Diencephalon (tissue), 1 donor: ENCODE measurements around the gene USB1. TPM values are rescaled to one million over a fixed set of nuclear protein-coding genes. Genes with fewer than 3 reads are reported as not detected.

Source experiments
- total RNA-seq: library from RNA; depleted of rRNA; stranded (reverse); fragments of >200 nt; gene quantifications from one replicate; pipeline ENCODE4 v1.2.3, GENCODE V29; 2014

The USB1 gene, protein sequence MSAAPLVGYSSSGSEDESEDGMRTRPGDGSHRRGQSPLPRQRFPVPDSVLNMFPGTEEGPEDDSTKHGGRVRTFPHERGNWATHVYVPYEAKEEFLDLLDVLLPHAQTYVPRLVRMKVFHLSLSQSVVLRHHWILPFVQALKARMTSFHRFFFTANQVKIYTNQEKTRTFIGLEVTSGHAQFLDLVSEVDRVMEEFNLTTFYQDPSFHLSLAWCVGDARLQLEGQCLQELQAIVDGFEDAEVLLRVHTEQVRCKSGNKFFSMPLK
- 11.3 TPM for total RNA-seq

DNA sequence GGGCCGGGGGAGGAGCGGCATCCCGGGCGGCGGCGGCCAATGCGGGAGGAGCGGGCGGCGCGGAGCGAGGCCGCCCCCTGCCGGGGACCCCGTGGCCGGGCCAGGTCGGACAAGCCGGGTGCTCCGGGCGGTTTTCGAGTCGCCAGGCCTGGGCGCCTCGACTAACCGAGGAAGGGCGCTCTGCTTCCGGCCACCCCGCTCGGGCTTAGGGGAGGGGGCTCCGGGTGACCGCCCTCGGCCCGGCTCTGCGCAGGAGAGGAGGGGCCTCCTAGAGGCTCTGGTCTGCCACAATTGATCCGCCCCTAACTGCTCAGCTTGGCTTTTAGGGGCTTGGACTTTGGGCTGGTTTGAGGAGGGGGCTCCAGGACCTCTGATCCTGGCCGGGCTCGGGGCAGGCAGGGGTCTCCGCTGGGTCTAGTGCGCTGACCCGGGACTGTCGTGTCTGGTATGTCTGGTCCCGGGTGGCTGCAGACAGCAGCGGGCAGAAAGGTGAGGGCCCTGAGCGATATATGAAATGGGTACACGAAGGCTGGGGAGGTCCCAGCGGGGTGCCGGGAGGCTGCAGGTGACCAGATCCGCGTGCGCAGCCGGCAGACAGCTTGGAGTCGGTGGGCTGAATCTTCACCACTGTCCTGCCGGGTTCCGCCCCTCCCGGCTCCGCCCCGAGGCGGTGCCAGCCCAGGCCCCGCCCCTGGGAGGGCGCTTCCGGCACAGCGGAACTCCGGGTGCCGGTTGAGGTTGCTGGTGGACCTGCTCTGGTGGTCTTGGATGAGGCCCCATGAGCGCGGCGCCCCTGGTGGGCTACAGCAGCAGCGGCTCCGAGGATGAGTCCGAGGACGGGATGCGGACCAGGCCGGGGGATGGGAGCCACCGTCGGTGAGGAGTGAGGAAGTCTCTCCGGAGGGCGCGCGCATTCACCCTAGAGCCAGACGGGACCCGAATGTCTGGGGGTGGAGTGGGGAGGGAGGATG lies at the start of gene USB1:
Gene USB1 (plus strand): TSS at position 702 of the 971 bp plus-strand sequence. CDS start 77 bp downstream, at position 779.

DNA sequence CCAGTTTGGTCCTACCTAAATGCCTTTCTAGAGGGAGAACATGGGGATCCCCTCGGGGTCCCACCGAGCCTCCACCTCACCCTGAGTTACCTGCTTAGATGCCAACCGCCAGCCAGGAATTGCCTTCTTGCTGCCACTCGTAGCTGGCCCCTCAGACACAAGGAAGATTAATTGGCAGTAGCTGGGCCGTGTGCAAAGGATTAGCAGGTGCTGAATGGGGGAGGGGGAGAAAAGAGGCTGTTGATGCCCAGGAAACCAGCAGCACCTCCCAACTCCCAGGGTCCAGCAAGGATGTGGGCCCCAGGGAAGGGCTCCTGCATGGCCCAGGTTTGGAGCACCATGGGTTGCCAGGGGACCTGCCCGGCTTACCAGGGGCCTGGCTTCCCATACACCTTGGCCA lies 30.2 kb upstream of the USB1 start, which contains the start of gene CNGB1:
Gene CNGB1 (minus strand): TSS at position 159 of the 400 bp plus-strand sequence. CDS start 3,842 bp downstream, outside the sequence.

DNA sequence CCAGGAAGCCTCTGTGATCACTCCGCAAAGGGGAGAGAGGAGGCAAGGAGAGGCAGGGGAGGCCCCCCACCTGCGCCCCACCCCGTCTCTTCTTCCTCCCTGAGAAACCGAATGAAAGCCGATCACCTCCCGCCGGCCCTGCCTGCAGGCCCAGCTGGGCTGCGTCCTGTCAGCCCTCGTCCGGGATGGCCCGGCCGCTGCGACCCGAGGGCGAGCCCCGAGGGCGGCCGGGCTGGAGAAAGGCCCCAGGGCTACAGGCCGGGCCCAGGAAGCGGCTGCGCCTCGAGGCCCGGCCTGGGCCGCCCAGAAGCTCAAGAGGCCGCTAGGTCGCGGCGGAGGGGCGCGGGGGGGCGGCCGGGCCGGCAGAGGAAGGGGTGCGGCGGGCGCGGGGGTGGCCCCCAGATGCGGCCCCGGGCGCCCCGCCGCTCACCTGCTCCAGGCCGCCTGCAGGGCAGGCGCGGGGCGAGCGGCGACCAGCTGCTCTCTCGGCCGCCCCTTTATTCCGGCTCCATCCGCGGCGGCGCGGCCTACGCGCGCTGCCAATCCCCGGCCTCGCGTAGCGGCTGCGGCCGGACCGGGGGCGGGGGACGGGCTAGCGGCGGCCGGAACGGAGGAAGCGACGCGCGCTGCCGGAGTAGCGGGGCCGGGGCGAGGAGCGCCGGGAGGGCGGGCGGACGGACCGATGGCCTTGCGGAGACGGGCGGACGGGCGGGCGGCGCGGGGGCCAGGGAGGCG lies 1.1 kb upstream of the USB1 start, which contains the start of gene ZNF319:
Gene ZNF319 (minus strand): TSS at position 702 of the 735 bp plus-strand sequence. CDS start 2,407 bp downstream, outside the sequence.

DNA sequence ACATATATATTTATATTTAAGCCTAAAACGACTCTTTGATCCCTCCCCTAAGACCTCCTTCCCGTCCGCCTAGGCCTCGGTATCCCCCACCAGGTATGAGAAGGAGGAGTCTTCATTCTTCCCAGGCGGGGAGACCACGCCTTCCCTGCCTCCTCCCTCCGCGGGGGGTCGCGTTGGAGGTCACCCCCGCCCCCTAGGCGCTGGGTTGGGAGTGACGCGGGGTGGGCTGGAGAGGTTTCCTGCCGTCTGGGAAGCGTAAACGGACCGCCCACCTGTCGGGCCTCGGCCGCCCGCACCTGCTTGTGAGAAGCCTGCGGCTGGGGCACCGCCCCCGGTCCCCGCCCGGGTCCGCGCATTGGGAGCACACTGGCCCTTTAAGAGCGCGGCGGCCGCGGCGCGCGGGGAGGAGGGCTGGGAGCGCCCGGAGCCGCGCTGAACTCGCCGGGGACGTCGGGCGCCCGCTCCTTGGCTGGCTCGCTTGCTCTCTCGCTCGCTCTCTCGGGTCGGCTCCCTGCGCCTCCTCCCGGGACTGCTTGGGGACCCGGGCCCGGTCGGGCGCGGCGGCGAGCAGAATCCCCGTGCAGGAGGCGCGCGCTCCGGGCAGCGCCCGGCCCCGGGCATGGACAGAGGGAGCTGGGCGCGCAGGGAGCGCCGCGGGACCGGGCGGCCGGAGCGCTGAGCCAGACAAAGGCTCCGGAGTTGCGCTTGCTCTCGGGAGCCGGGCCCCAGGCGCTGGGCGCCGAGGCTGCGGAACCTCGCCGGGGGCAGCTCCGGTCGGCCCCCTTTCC lies 24.3 kb downstream of the USB1 start, which contains the start of gene MMP15:
Gene MMP15 (plus strand): TSS at position 404 of the 788 bp plus-strand sequence. CDS start 597 bp downstream, outside the sequence.

Other genes with a start within 250 kb of the USB1 start
- gene KIFC3, start 198.9 kb upstream of the USB1 start, total RNA-seq: 31.4 TPM
- 21.9 TPM for gene CNGB1, start 30.3 kb upstream of the USB1 start, total RNA-seq
- gene ZNF319, start 735 bp upstream of the USB1 start, total RNA-seq: 8.1 TPM
- gene MMP15, start 24.3 kb downstream of the USB1 start, total RNA-seq: 19.4 TPM
- gene CFAP20, start 128.0 kb downstream of the USB1 start, total RNA-seq: 92.0 TPM
- 33.4 TPM for gene CSNK2A2, start 196.7 kb downstream of the USB1 start, total RNA-seq